HEK293T (cell line): Measurements from ENCODE around the gene IQCC.
"Not testable (repeated sequence)": the region's sequence is repeated elsewhere in the genome, so short reads cannot be mapped to it uniquely, and the experiment has no call there.

Experiments
- CTCF ChIA-PET: fragments of 350-600 bp; formaldehyde crosslinking; extraction: SDS; loops from one replicate; lab custom pipeline; 2021; ENCODE audit warnings: antibody characterized with exemption, inconsistent platforms; lab: Yijun Ruan, JAX
- POLR2A ChIA-PET: fragments of 350-600 bp; formaldehyde crosslinking; extraction: SDS; loops from one replicate; lab custom pipeline; 2020; ENCODE audit warnings: antibody characterized with exemption, inconsistent platforms; lab: Yijun Ruan, JAX
- DNase-seq: peaks from one replicate; pipeline ENCODE4 v3.0.0; 2012; ENCODE audit warnings: mixed read lengths; ENCODE audit errors: extremely low spot score
- ARNT ChIP-seq: fragments of 450-650 bp; IDR thresholded peaks from 2 replicates; pipeline ENCODE4 v1.6.1; 2017; ENCODE audit warnings: mild to moderate bottlenecking
- BHLHE40 ChIP-seq: fragments of 450-650 bp; IDR thresholded peaks from 2 replicates; pipeline ENCODE4 v1.6.1; 2016; ENCODE audit warnings: mild to moderate bottlenecking, moderate library complexity, borderline replicate concordance
- CTBP1 ChIP-seq: fragments of 450-650 bp; IDR thresholded peaks from 2 replicates; pipeline ENCODE4 v1.6.1; 2016; ENCODE audit warnings: borderline replicate concordance
- ELF4 ChIP-seq: fragments of 450-650 bp; IDR thresholded peaks from 2 replicates; pipeline ENCODE4 v1.6.1; 2017; ENCODE audit warnings: antibody characterized with exemption
- FOXA1 ChIP-seq: fragments of 450-650 bp; IDR thresholded peaks from 2 replicates; pipeline ENCODE4 v1.6.1; 2016; ENCODE audit warnings: mild to moderate bottlenecking
- FOXK2 ChIP-seq: fragments of 450-650 bp; IDR thresholded peaks from 2 replicates; pipeline ENCODE4 v1.6.1; 2016; ENCODE audit warnings: mild to moderate bottlenecking
- FOXM1 ChIP-seq: fragments of 450-650 bp; IDR thresholded peaks from 2 replicates; pipeline ENCODE4 v1.6.1; 2017; ENCODE audit warnings: mild to moderate bottlenecking, borderline replicate concordance
- HDGF ChIP-seq: fragments of 450-650 bp; IDR thresholded peaks from 2 replicates; pipeline ENCODE4 v1.6.1; 2017; ENCODE audit warnings: antibody characterized with exemption, borderline replicate concordance
- L3MBTL2 ChIP-seq: fragments of 450-650 bp; conservative IDR thresholded peaks from 2 replicates; pipeline ENCODE4 v1.6.1; 2016; ENCODE audit warnings: mild to moderate bottlenecking
- LEF1 ChIP-seq: fragments of 450-650 bp; IDR thresholded peaks from 2 replicates; pipeline ENCODE4 v1.6.1; 2017; ENCODE audit warnings: mild to moderate bottlenecking, borderline replicate concordance
- NFRKB ChIP-seq: fragments of 450-650 bp; IDR thresholded peaks from 2 replicates; pipeline ENCODE4 v1.6.1; 2016; ENCODE audit warnings: mild to moderate bottlenecking, moderate library complexity
- PKNOX1 ChIP-seq: fragments of 450-650 bp; IDR thresholded peaks from 2 replicates; pipeline ENCODE4 v1.6.1; 2016
- SP1 ChIP-seq: fragments of 450-650 bp; IDR thresholded peaks from 2 replicates; pipeline ENCODE4 v1.6.1; 2017
- SUZ12 ChIP-seq: fragments of 450-650 bp; IDR thresholded peaks from 2 replicates; pipeline ENCODE4 v1.6.1; 2016; ENCODE audit warnings: mild to moderate bottlenecking
- TARDBP ChIP-seq: fragments of 450-650 bp; IDR thresholded peaks from 2 replicates; pipeline ENCODE4 v1.6.1; 2016
- ZNF384 ChIP-seq: fragments of 450-650 bp; IDR thresholded peaks from 2 replicates; pipeline ENCODE4 v1.6.1; 2016

IQCC gene

GRCh38 chr1:32205401-32206370, at the start of gene IQCC:
IQCC (plus strand) TSS chr1:32205671; CDS start chr1:32205682, 11 bp downstream.
- peak; percentile 99 for DNase-seq
- TF ChIP-seq FOXM1 (no peak), ARNT (no peak), TARDBP (no peak), SUZ12 (no peak), LEF1 (no peak), FOXK2 (no peak), L3MBTL2 (peak; percentile 55; the same call in 1 of the 2 replicates), HDGF (no peak), SP1 (no peak), ELF4 (peak; percentile 25; the same call in 1 of the 2 replicates), CTBP1 (no peak), FOXA1 (no peak), BHLHE40 (no peak)
- POLR2A ChIA-PET, result interaction anchor here (0.6 to 2.2 kb wide), 11 partner anchors 10 to 145 kb away, joined by 3 to 21 read pairs (median 3); partner anchors contain the start of genes EIF3I, TMEM234 and TXLNA
- CTCF ChIA-PET, result interaction anchor here (0.6 to 1.3 kb wide), 4 partner anchors 10 to 228 kb away, joined by 3 read pairs; no protein-coding TSS in a partner anchor

- no peak for TF ChIP-seq HDGF
- no peak for TF ChIP-seq NFRKB
- no peak for TF ChIP-seq TARDBP
- no peak for TF ChIP-seq SUZ12
- TF ChIP-seq L3MBTL2, result no peak
- no peak for TF ChIP-seq FOXM1
- no peak for TF ChIP-seq LEF1
- no peak for TF ChIP-seq FOXA1
- no peak for TF ChIP-seq SP1
- TF ChIP-seq ARNT, result no peak
- no peak for TF ChIP-seq CTBP1
- no peak for TF ChIP-seq BHLHE40
- no peak for TF ChIP-seq FOXK2
- no peak for TF ChIP-seq ELF4
- TF ChIP-seq ZNF384, result no peak
- TF ChIP-seq PKNOX1, result no peak
- ChIA-PET POLR2A (no interaction called here), CTCF (no interaction called here)
- DNase-seq, result no peak
These were observed 46.3 kb upstream of the IQCC start for GRCh38 chr1:32159189-32159588.

GRCh38 chr1:32163405-32163804, 42.1 kb upstream of the IQCC start:
- POLR2A ChIA-PET, result interaction anchor here (1.5 kb wide), 1 partner anchor 16 kb away, joined by 6 read pairs; the partner anchor contains the start of gene TXLNA
- no peak for TF ChIP-seq CTBP1
- no peak for TF ChIP-seq BHLHE40
- TF ChIP-seq FOXK2, result no peak
- no peak for TF ChIP-seq FOXM1
- no peak for TF ChIP-seq ZNF384
- no peak for TF ChIP-seq ELF4
- TF ChIP-seq L3MBTL2, result no peak
- no peak for TF ChIP-seq HDGF
- TF ChIP-seq FOXA1, result no peak
- no peak for TF ChIP-seq LEF1
- no peak for TF ChIP-seq ARNT
- TF ChIP-seq TARDBP, result no peak
- CTCF ChIA-PET, result interaction anchor here (0.6 to 0.7 kb wide), 2 partner anchors 10 to 37 kb away, joined by 3 to 5 read pairs; partner anchors contain the start of gene CCDC28B
- no peak for DNase-seq

GRCh38 chr1:32165633-32166032, 39.8 kb upstream of the IQCC start:
- CTCF ChIA-PET, DNase-seq, POLR2A ChIA-PET: not testable (repeated sequence)

GRCh38 chr1:32170991-32171390, 34.5 kb upstream of the IQCC start:
- no peak for TF ChIP-seq HDGF
- no peak for TF ChIP-seq LEF1
- no peak for TF ChIP-seq CTBP1
- no peak for TF ChIP-seq FOXK2
- TF ChIP-seq TARDBP, result no peak
- TF ChIP-seq ZNF384, result no peak
- TF ChIP-seq SP1, result no peak
- TF ChIP-seq PKNOX1, result no peak
- TF ChIP-seq SUZ12, result no peak
- no peak for TF ChIP-seq NFRKB
- no peak for TF ChIP-seq ELF4
- no peak for TF ChIP-seq FOXM1
- TF ChIP-seq L3MBTL2, result no peak
- TF ChIP-seq FOXA1, result no peak
- TF ChIP-seq ARNT, result no peak
- TF ChIP-seq BHLHE40, result no peak
- ChIA-PET CTCF (no interaction called here), POLR2A (interaction anchor here (1.3 kb wide), 1 partner anchor 8 kb away, joined by 4 read pairs; the partner anchor contains the start of gene TXLNA)
- no peak for DNase-seq
